HepG2 (cell line): Measurements from ENCODE around the gene RPTOR. TPM values are rescaled to one million over a fixed set of nuclear protein-coding genes. Genes with fewer than 3 reads are reported as not detected.

Source experiments
- ATAC-seq: fragments of 200-7000 bp; cut with Tn5 transposase; 3 replicates; pipeline ENCODE4 v1.9.1; 2020; ENCODE audit warnings: mild to moderate bottlenecking, moderate library complexity
- BruUV-seq: library from RNA; stranded (reverse); fragments of 400-500 nt; replicated peaks from 2 replicates; lab custom pipeline; 2021; lab: Mats Ljungman, UMichigan
- CTCF ChIA-PET: fragments of 300-600 bp; formaldehyde crosslinking; extraction: SDS; loops from one replicate; lab custom pipeline; 2021; ENCODE audit warnings: low total read pairs, inconsistent platforms, low intra/inter-chr PET ratio; lab: Yijun Ruan, JAX
- POLR2A ChIA-PET: fragments of 350-600 bp; sonication (Branson Sonifier 250); formaldehyde crosslinking; loops from one replicate; lab custom pipeline; 2020; ENCODE audit warnings: antibody characterized with exemption, inconsistent platforms; lab: Yijun Ruan, JAX
- DNase-seq: peaks from one replicate; pipeline ENCODE4 v3.0.0-alpha.2; 2015; ENCODE audit warnings: low spot score
- FAIRE-seq: peaks from 3 replicates; lab custom pipeline; 2011; peaks lifted over from hg19 to GRCh38; lab: Jason Lieb, UNC
- H2AFZ ChIP-seq: one replicate; pipeline ENCODE4 v1.6.1; 2011; ENCODE audit warnings: low read length, inconsistent platforms
- H3K27ac ChIP-seq: fragments of 300-600 bp; 3 replicates; pipeline ENCODE4 v1.8.0; 2011; ENCODE audit warnings: mixed run types, mild to moderate bottlenecking, mixed read lengths, low read length, inconsistent platforms; ENCODE audit not compliant: insufficient read depth; ENCODE audit errors: extremely low read length
- H3K27me3 ChIP-seq, 2 experiments: fragments of 200-600 bp in 1 of 2; 2 replicates in 1 of 2; 3 replicates in 1 of 2; pipeline versions ENCODE4 v1.6.0 to v1.8.0; 2011; ENCODE audit warnings: low read length in 2 of 2, mild to moderate bottlenecking in 2 of 2, moderate library complexity in 2 of 2, inconsistent platforms in 1 of 2; ENCODE audit not compliant: insufficient read depth in 2 of 2, control insufficient read depth in 1 of 2
- H3K36me3 ChIP-seq, 2 experiments: fragments of 200-600 bp in 1 of 2; replicated peaks in 1 of 2; 2 replicates in 1 of 2; 3 replicates in 1 of 2; pipeline versions ENCODE4 v1.5.1 to v1.8.0; 2011; ENCODE audit warnings: low read length in 2 of 2, inconsistent platforms in 1 of 2; ENCODE audit not compliant: insufficient read depth in 2 of 2, control insufficient read depth in 1 of 2
- H3K4me1 ChIP-seq: 2 replicates; pipeline ENCODE4 v1.5.1; 2012; ENCODE audit warnings: low read length, inconsistent platforms; ENCODE audit not compliant: insufficient read depth
- H3K4me2 ChIP-seq: 2 replicates; pipeline ENCODE4 v1.6.0; 2011; ENCODE audit warnings: low read depth, low read length, inconsistent platforms
- H3K4me3 ChIP-seq, 3 experiments: fragments of 200-600 bp in 1 of 3; sonication (generic), shearing (Covaris generic) in 1 of 3; replicated peaks in 1 of 3; 2 replicates each; pipeline ENCODE4 v1.5.1; 2011 to 2016; ENCODE audit warnings: low read length in 3 of 3, inconsistent platforms in 2 of 3, low read depth in 2 of 3, mild to moderate bottlenecking in 2 of 3, control low read depth in 1 of 3, mixed read lengths in 1 of 3; ENCODE audit not compliant: insufficient read depth in 1 of 3
- H3K79me2 ChIP-seq: one replicate; pipeline ENCODE4 v1.6.1; 2011; ENCODE audit warnings: low read length, inconsistent platforms; ENCODE audit not compliant: insufficient read depth
- H3K9ac ChIP-seq: 2 replicates; pipeline ENCODE4 v1.6.0; 2011; ENCODE audit warnings: mild to moderate bottlenecking, low read depth, low read length, inconsistent platforms; ENCODE audit not compliant: insufficient read depth
- H3K9me3 ChIP-seq: 2 replicates; pipeline ENCODE4 v1.5.1; 2012; ENCODE audit warnings: mild to moderate bottlenecking, low read length
- H4K20me1 ChIP-seq: 2 replicates; pipeline ENCODE4 v1.6.0; 2011; ENCODE audit warnings: inconsistent platforms, mild to moderate bottlenecking, low read length, moderate library complexity; ENCODE audit not compliant: insufficient read depth
- AHR ChIP-seq: IDR thresholded peaks from 2 replicates; pipeline ENCODE4 v1.6.1; 2018; ENCODE audit warnings: missing genetic modification reagents, missing compliant biosample characterization
- ARNT ChIP-seq: fragments of 450-650 bp; IDR thresholded peaks from 2 replicates; pipeline ENCODE4 v1.6.1; 2017
- CAMTA2 ChIP-seq: sonication (generic); formaldehyde crosslinking; IDR thresholded peaks from 2 replicates; pipeline ENCODE4 v1.4.0; 2020; ENCODE audit warnings: mild to moderate bottlenecking, missing genetic modification reagents, borderline replicate concordance
- KMT2A ChIP-seq: sonication (generic); formaldehyde crosslinking; IDR thresholded peaks from 2 replicates; pipeline ENCODE4 v1.4.0; 2020; ENCODE audit warnings: missing genetic modification reagents
- MBD4 ChIP-seq: IDR thresholded peaks from 2 replicates; pipeline ENCODE4 v1.6.1; 2012; ENCODE audit warnings: low read length, inconsistent platforms, borderline replicate concordance
- NFE2L1 ChIP-seq: sonication (generic); formaldehyde crosslinking; IDR thresholded peaks from 2 replicates; pipeline ENCODE4 v1.4.0; 2020; ENCODE audit warnings: missing genetic modification reagents, mild to moderate bottlenecking, borderline replicate concordance
- ONECUT2 ChIP-seq: sonication (generic); formaldehyde crosslinking; IDR thresholded peaks from 2 replicates; pipeline ENCODE4 v1.4.0; 2020; ENCODE audit warnings: missing genetic modification reagents
- POLR2AphosphoS5 ChIP-seq: IDR thresholded peaks from 2 replicates; pipeline ENCODE4 v1.6.1; 2012; ENCODE audit warnings: low read depth, low read length
- ZNF232 ChIP-seq: sonication (generic); formaldehyde crosslinking; IDR thresholded peaks from 2 replicates; pipeline ENCODE4 v1.4.0; 2020; ENCODE audit warnings: missing genetic modification reagents, borderline replicate concordance
- ZNF256 ChIP-seq: sonication (generic); formaldehyde crosslinking; conservative IDR thresholded peaks from 2 replicates; pipeline ENCODE4 v1.4.0; 2020; ENCODE audit warnings: missing genetic modification reagents
- ZSCAN30 ChIP-seq: sonication (generic); formaldehyde crosslinking; IDR thresholded peaks from 2 replicates; pipeline ENCODE4 v1.5.0; 2020; ENCODE audit warnings: mild to moderate bottlenecking, missing genetic modification reagents
- WGBS: methylation state at CpG from one replicate; pipeline ENCODE4 v1.1.6; 2017; ENCODE audit warnings: low lambda C conversion rate; 5-methylcytosine and 5-hydroxymethylcytosine counted together
- in situ Hi-C: cut with HindIII; loops from 2 replicates; pipeline ENCODE4 v1.10.0; 2017; ENCODE audit warnings: low pct_unique_long_range_greater_than_20kb; ENCODE audit not compliant: extremely low pct_ligation_motif_present
- intact Hi-C: fragments of 100-400 bp; cut with micrococcal nuclease; formaldehyde crosslinking; loops from one replicate; pipeline ENCODE4 v1.10.0; 2022; ENCODE audit not compliant: unreplicated experiment
- polyA plus RNA-seq, 8 experiments: library from polyadenylated mRNA; depleted of rRNA in 3 of 8; stranded (reverse) in 7 of 8; unstranded in 1 of 8; fragments of >200 nt; fragmentation: Illumina TruSeq in 4 of 8; extraction: Trizol in 4 of 8; gene quantifications; 2 replicates each; pipeline versions ENCODE4 v1.2.1 to v1.2.3, GENCODE V29; 2011 to 2016; ENCODE audit warnings: low read depth in 4 of 8, missing spikeins in 1 of 8, mixed read lengths in 1 of 8; ENCODE audit not compliant: insufficient read depth in 1 of 8
- total RNA-seq, 5 experiments: library from RNA; depleted of rRNA; stranded (reverse); fragments of >200 nt; fragmentation: Illumina TruSeq; extraction: Trizol; gene quantifications; 2 replicates each; pipeline ENCODE4 v1.2.3, GENCODE V29; 2016; ENCODE audit warnings: low read depth in 1 of 5
- TF ChIP-seq, protein P1 (sequence below): sonication (generic); formaldehyde crosslinking; IDR thresholded peaks from 2 replicates; pipeline ENCODE4 v1.8.0; 2022; ENCODE audit warnings: mild to moderate bottlenecking, missing genetic modification reagents
- TF ChIP-seq, protein P2 (sequence below): sonication (generic); formaldehyde crosslinking; IDR thresholded peaks from 2 replicates; pipeline ENCODE4 v1.5.1; 2020; ENCODE audit warnings: missing genetic modification reagents, mild to moderate bottlenecking, borderline replicate concordance

RPTOR gene
- total and polyA plus RNA-seq, 2 of the 13 experiments (the other 11 are each of a cell fraction or from before 2014, with no cell fraction given): 6.6 to 25.3 TPM

DNA sequence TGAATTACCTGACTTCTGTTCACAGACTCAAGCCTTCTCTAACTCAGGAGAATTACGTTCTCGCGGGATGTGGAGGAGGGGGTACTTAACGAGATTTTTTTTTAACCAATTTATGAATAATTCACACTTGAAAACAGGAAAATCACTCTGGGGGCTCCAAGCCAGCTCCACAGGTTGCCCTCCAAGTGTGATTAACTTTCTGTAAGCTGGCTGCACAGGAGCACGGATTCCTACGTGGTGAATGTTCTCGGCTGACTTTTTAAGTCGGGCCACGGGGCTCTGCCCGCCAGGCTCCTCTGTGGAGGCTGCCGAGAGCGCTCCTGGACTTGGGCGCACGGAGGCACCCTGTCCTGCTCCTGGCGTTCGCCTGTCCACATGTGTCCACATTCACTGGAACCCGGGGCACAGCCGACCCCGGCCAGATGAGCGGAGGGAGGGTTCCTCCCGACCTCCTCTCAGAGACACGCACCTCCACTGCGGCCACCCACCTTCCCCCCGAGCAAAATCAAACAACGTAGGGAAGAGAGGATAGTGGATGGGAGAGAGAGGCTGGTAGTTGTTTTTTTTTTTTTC is 299.9 kb downstream of the RPTOR start:
- POLR2A ChIA-PET: no interaction called here
- H3K4me3 ChIP-seq: no peak overlapping the region
- no peak for FAIRE-seq
- H3K9ac ChIP-seq: no peak overlapping the region
- peaks cover 4% of the 10 kb centered on the region; the same call in 1 of the 2 replicates for H4K20me1 ChIP-seq
- in situ Hi-C loops (no loop called here), intact Hi-C loops (no loop called here)
- 96% methylated on average over 25 of the region's 25 CpGs for WGBS
- no TSS peak for BruUV-seq
- no peaks in the 10 kb centered on the region for H3K9me3 ChIP-seq
- TF ChIP-seq MBD4 (no peak), POLR2AphosphoS5 (no peak), CAMTA2 (CRISPR knock-in tag) (no peak), ZNF256 (CRISPR knock-in tag) (no peak), NFE2L1 (no peak), ARNT (no peak), AHR (CRISPR knock-in tag) (no peak), ZSCAN30 (CRISPR knock-in tag) (no peak), ONECUT2 (CRISPR knock-in tag) (no peak), ZNF232 (CRISPR knock-in tag) (no peak), KMT2A (CRISPR knock-in tag) (no peak)
- TF ChIP-seq, protein P1, sequence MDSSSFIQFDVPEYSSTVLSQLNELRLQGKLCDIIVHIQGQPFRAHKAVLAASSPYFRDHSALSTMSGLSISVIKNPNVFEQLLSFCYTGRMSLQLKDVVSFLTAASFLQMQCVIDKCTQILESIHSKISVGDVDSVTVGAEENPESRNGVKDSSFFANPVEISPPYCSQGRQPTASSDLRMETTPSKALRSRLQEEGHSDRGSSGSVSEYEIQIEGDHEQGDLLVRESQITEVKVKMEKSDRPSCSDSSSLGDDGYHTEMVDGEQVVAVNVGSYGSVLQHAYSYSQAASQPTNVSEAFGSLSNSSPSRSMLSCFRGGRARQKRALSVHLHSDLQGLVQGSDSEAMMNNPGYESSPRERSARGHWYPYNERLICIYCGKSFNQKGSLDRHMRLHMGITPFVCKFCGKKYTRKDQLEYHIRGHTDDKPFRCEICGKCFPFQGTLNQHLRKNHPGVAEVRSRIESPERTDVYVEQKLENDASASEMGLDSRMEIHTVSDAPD: no peak
- TF ChIP-seq, protein P2, sequence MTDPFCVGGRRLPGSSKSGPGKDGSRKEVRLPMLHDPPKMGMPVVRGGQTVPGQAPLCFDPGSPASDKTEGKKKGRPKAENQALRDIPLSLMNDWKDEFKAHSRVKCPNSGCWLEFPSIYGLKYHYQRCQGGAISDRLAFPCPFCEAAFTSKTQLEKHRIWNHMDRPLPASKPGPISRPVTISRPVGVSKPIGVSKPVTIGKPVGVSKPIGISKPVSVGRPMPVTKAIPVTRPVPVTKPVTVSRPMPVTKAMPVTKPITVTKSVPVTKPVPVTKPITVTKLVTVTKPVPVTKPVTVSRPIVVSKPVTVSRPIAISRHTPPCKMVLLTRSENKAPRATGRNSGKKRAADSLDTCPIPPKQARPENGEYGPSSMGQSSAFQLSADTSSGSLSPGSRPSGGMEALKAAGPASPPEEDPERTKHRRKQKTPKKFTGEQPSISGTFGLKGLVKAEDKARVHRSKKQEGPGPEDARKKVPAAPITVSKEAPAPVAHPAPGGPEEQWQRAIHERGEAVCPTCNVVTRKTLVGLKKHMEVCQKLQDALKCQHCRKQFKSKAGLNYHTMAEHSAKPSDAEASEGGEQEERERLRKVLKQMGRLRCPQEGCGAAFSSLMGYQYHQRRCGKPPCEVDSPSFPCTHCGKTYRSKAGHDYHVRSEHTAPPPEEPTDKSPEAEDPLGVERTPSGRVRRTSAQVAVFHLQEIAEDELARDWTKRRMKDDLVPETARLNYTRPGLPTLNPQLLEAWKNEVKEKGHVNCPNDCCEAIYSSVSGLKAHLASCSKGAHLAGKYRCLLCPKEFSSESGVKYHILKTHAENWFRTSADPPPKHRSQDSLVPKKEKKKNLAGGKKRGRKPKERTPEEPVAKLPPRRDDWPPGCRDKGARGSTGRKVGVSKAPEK (CRISPR knock-in tag): no peak
- no peak overlapping the region for H2AFZ ChIP-seq
- no peak for ATAC-seq
- peaks cover 18 to 36% of the 10 kb centered on the region in 2 experiments; a peak in 4 of 5 replicates for H3K36me3 ChIP-seq
- peaks cover 12% of the 10 kb centered on the region for H3K4me1 ChIP-seq
- DNase-seq: no peak
- no peak overlapping the region for H3K4me2 ChIP-seq
- H3K27ac ChIP-seq: no peak overlapping the region
- no peaks in the 10 kb centered on the region for H3K79me2 ChIP-seq
- CTCF ChIA-PET: no interaction called here
- no peaks in the 10 kb centered on the region for H3K27me3 ChIP-seq
